GM23248 (cell line): ENCODE results near the gene FREM2.

Experiments used
- EZH2 ChIP-seq: fragments of 200-600 bp; sonication (generic); IDR thresholded peaks from 2 replicates; pipeline ENCODE4 v1.6.1; 2018; ENCODE audit warnings: antibody characterized with exemption, mild to moderate bottlenecking; ENCODE audit not compliant: insufficient read depth, poor library complexity, severe bottlenecking
- EZH2phosphoT487 ChIP-seq: fragments of 200-600 bp; sonication (generic); IDR thresholded peaks from 2 replicates; pipeline ENCODE4 v1.6.1; 2018; ENCODE audit warnings: antibody characterized with exemption, moderate library complexity, mild to moderate bottlenecking, low read depth; ENCODE audit not compliant: insufficient read depth

DNA sequence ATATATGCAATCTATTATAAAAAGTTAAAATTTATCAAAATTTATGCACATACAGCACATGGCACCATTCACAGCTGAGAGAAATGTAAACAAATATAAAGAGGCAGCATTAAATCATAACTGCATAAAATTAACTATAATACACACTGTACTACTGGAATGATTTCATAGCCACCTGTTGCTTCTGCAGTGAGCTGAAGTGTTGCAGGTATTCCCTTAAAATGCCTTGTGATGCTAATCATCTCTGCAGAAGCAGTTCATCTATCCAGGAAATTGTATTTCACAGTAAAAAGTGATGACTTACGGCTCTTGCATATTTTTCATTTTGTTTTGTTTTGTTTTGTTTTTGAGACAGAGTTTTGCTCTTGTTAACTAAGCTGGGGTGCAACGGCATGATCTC is 221.7 kb downstream of the FREM2 start:
- TF ChIP-seq EZH2 (no peak), EZH2phosphoT487 (no peak)
